ENCODE measurements around the gene VPS37C.
A peak's percentile ranks its signal among the peaks of the same experiment; 100 is the strongest.

DNA sequence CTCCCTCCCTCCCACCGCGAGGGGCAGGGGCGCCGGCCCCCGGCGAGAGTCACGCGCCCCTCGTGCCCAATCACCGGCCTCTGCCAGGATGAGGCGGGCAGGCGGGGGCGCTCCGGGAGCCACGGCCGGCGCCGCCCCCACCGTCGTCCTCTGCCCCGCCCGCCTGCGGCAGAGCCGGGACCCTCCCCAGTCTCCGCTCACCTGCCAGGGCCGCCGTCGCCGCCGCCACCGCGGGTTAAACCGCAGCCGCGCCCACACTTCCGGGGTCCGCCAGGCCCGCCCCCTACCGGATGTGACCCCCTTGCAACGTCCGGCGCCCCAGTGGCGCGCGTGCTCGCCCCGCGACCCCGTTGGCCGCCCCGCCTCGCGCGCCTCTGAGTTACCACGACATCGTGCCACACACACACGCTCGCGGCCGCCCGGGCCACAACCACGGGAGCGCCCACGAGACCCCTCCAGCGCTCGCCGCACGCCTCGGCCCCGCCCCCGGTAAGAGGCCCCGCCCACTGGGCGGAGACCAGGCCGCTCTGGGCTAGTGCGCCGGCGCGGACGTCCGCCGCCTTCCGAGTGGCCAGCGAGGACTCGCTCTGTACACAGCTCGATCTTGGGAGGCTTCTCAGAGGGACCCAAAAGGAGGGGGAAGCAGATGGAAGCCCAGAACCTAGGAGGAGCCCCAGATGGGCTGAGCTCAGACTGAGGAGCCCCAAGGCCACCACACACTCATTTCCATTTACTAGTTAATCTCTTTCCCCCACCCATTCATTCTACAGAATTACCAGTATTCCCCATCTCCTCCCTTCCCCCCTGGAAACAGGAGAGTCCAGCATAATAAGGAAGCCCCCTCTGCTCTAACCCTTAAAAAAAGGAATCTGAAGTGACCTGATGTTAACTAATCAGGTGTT lies at the start of gene VPS37C:
- TF ChIP-seq NFIC (IDR thresholded peaks at IDR 0.05) (no peak), TAF1 (IDR thresholded peaks at IDR 0.05; ENCODE audit: low read depth) (peak; percentile 75; the same call in 1 of the 2 replicates), EP300 (IDR thresholded peaks at IDR 0.05; ENCODE audit: borderline replicate concordance) (no peak), YY1 (IDR thresholded peaks at IDR 0.05; ENCODE audit: low read depth) (no peak), EGR1 (IDR thresholded peaks at IDR 0.05) (peak; percentile 49; the same call in 1 of the 2 replicates), RAD21 (IDR thresholded peaks at IDR 0.05; ENCODE audit: low read depth) (no peak), CREB1 (IDR thresholded peaks at IDR 0.05; ENCODE audit: low read depth) (no peak; the same call in 1 of the 2 replicates), TEAD4 (IDR thresholded peaks at IDR 0.05) (no peak), TCF12 (IDR thresholded peaks at IDR 0.05; ENCODE audit: low read depth) (peak; percentile 27; the same call in 1 of the 2 replicates), CEBPB (IDR thresholded peaks at IDR 0.05) (no peak; the same call in 1 of the 2 replicates)
- TF ChIP-seq, protein P1, sequence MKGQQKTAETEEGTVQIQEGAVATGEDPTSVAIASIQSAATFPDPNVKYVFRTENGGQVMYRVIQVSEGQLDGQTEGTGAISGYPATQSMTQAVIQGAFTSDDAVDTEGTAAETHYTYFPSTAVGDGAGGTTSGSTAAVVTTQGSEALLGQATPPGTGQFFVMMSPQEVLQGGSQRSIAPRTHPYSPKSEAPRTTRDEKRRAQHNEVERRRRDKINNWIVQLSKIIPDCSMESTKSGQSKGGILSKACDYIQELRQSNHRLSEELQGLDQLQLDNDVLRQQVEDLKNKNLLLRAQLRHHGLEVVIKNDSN (IDR thresholded peaks at IDR 0.05) = peak; percentile 93
- TF ChIP-seq, protein P2, sequence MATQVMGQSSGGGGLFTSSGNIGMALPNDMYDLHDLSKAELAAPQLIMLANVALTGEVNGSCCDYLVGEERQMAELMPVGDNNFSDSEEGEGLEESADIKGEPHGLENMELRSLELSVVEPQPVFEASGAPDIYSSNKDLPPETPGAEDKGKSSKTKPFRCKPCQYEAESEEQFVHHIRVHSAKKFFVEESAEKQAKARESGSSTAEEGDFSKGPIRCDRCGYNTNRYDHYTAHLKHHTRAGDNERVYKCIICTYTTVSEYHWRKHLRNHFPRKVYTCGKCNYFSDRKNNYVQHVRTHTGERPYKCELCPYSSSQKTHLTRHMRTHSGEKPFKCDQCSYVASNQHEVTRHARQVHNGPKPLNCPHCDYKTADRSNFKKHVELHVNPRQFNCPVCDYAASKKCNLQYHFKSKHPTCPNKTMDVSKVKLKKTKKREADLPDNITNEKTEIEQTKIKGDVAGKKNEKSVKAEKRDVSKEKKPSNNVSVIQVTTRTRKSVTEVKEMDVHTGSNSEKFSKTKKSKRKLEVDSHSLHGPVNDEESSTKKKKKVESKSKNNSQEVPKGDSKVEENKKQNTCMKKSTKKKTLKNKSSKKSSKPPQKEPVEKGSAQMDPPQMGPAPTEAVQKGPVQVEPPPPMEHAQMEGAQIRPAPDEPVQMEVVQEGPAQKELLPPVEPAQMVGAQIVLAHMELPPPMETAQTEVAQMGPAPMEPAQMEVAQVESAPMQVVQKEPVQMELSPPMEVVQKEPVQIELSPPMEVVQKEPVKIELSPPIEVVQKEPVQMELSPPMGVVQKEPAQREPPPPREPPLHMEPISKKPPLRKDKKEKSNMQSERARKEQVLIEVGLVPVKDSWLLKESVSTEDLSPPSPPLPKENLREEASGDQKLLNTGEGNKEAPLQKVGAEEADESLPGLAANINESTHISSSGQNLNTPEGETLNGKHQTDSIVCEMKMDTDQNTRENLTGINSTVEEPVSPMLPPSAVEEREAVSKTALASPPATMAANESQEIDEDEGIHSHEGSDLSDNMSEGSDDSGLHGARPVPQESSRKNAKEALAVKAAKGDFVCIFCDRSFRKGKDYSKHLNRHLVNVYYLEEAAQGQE (IDR thresholded peaks at IDR 0.05; ENCODE audit: low read depth) = no peak
- TF ChIP-seq, protein P3, sequence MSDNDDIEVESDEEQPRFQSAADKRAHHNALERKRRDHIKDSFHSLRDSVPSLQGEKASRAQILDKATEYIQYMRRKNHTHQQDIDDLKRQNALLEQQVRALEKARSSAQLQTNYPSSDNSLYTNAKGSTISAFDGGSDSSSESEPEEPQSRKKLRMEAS (IDR thresholded peaks at IDR 0.05) = peak; percentile 80
